HCT116 (cell line): ENCODE results near the gene HPS1. TPM values are rescaled to one million over a fixed set of nuclear protein-coding genes. Genes with fewer than 3 reads are reported as not detected.

Experiments used
- ATAC-seq: fragments of 200-7000 bp; cut with Tn5 transposase; 2 replicates; pipeline ENCODE4 v1.9.1; 2020; ENCODE audit warnings: mild to moderate bottlenecking, moderate library complexity
- BruUV-seq: library from RNA; stranded (reverse); fragments of 400-500 nt; replicated peaks from 2 replicates; lab custom pipeline; 2021; lab: Mats Ljungman, UMichigan
- CTCF ChIA-PET: fragments of 300-600 bp; sonication (Branson Sonifier 250); formaldehyde crosslinking; loops from one replicate; lab custom pipeline; 2021; ENCODE audit warnings: antibody characterized with exemption; lab: Charles Lee
- POLR2A ChIA-PET: fragments of 300-600, 350-600 bp; sonication (Branson Sonifier 250); formaldehyde crosslinking; loops from one replicate; lab custom pipeline; 2021; ENCODE audit warnings: antibody characterized with exemption; lab: Charles Lee
- RAD21 ChIA-PET, 2 experiments: fragments of 300-600 bp; sonication (Branson Sonifier 250); formaldehyde crosslinking; loops; one replicate each; lab custom pipeline; 2023; ENCODE audit warnings: low total read pairs in 2 of 2; ENCODE audit not compliant: uncharacterized antibody in 2 of 2, unreplicated experiment in 2 of 2, low non-redundant PET in 1 of 2; lab: Charles Lee
- DNase-seq: peaks from one replicate; pipeline ENCODE4 v3.0.0-alpha.2; 2010; ENCODE audit warnings: low read depth, low spot score
- H2AFZ ChIP-seq: fragments of 200-600 bp; shearing (Covaris generic), sonication (generic); 2 replicates; pipeline ENCODE4 v1.6.1; 2017; ENCODE audit warnings: low read depth, mixed run types, mixed read lengths, antibody characterized with exemption, low read length; ENCODE audit not compliant: poor library complexity, severe bottlenecking
- H3K27ac ChIP-seq: 2 replicates; pipeline ENCODE4 v1.5.1; 2012; ENCODE audit warnings: low read depth, low read length
- H3K27me3 ChIP-seq: fragments of 200-600 bp; sonication (generic); 2 replicates; pipeline ENCODE4 v1.6.1; 2016; ENCODE audit warnings: mixed run types, low read length, mixed read lengths; ENCODE audit not compliant: insufficient read depth
- H3K36me3 ChIP-seq, 2 experiments: fragments of 200-500 bp in 1 of 2; fragments of 200-600 bp in 1 of 2; sonication (Bioruptor generic) in 1 of 2; sonication (generic) in 1 of 2; 2 replicates each; pipeline versions ENCODE4 v1.5.1 to v1.6.1; 2014 to 2016; ENCODE audit warnings: low read length in 2 of 2, inconsistent platforms in 1 of 2, mixed read lengths in 1 of 2, mixed run types in 1 of 2; ENCODE audit not compliant: insufficient read depth in 2 of 2, control insufficient read depth in 1 of 2
- H3K4me1 ChIP-seq, 2 experiments: fragments of 200-600 bp in 1 of 2; sonication (generic) in 1 of 2; 2 replicates each; pipeline versions ENCODE4 v1.5.1 to v1.6.1; 2012 to 2017; ENCODE audit warnings: low read length in 2 of 2, inconsistent platforms in 1 of 2, mild to moderate bottlenecking in 1 of 2, mixed read lengths in 1 of 2, mixed run types in 1 of 2, moderate library complexity in 1 of 2; ENCODE audit not compliant: insufficient read depth in 2 of 2, control insufficient read depth in 1 of 2
- H3K4me2 ChIP-seq: fragments of 200-600 bp; sonication (generic); 2 replicates; pipeline ENCODE4 v1.6.1; 2017; ENCODE audit warnings: mixed run types, low read length, mixed read lengths
- H3K4me3 ChIP-seq, 2 experiments: fragments of 200-600 bp in 1 of 2; sonication (generic) in 1 of 2; replicated peaks in 1 of 2; 2 replicates each; pipeline ENCODE4 v1.5.1; 2011 to 2016; ENCODE audit warnings: low read length in 2 of 2, control low read depth in 1 of 2, low read depth in 1 of 2, mild to moderate bottlenecking in 1 of 2, mixed read lengths in 1 of 2, mixed run types in 1 of 2
- H3K79me2 ChIP-seq: fragments of 200-600 bp; sonication (generic); 2 replicates; pipeline ENCODE4 v1.6.1; 2017; ENCODE audit warnings: mild to moderate bottlenecking, mixed run types, low read length, moderate library complexity, mixed read lengths; ENCODE audit not compliant: insufficient read depth
- H3K9ac ChIP-seq: fragments of 200-600 bp; sonication (generic); 2 replicates; pipeline ENCODE4 v1.6.1; 2016; ENCODE audit warnings: low read length, mixed read lengths
- H3K9me2 ChIP-seq: fragments of 200-600 bp; sonication (generic), shearing (Covaris generic); 2 replicates; pipeline ENCODE4 v1.6.1; 2017; ENCODE audit warnings: mixed run types, mild to moderate bottlenecking, moderate library complexity; ENCODE audit not compliant: insufficient read depth
- H3K9me3 ChIP-seq, 2 experiments: fragments of 200-500 bp in 1 of 2; fragments of 200-600 bp in 1 of 2; sonication (Bioruptor generic) in 1 of 2; sonication (generic) in 1 of 2; 2 replicates each; pipeline ENCODE4 v1.6.1; 2014 to 2017; ENCODE audit warnings: low read length in 2 of 2, mixed read lengths in 2 of 2, inconsistent platforms in 1 of 2, low read depth in 1 of 2, mild to moderate bottlenecking in 1 of 2, mixed run types in 1 of 2, moderate library complexity in 1 of 2; ENCODE audit not compliant: control insufficient read depth in 1 of 2, insufficient read depth in 1 of 2
- H4K20me1 ChIP-seq: fragments of 200-600 bp; sonication (generic), shearing (Covaris generic); 2 replicates; pipeline ENCODE4 v1.6.1; 2017; ENCODE audit warnings: mixed run types, mild to moderate bottlenecking, moderate library complexity; ENCODE audit not compliant: insufficient read depth
- CBX3 ChIP-seq: IDR thresholded peaks from 2 replicates; pipeline ENCODE4 v1.6.1; 2012; ENCODE audit warnings: low read depth
- CEBPB ChIP-seq: IDR thresholded peaks from 2 replicates; pipeline ENCODE4 v1.6.1; 2012; ENCODE audit warnings: low read depth
- EZH2 ChIP-seq: fragments of 200-600 bp; sonication (generic); IDR thresholded peaks from 2 replicates; pipeline ENCODE4 v1.6.1; 2017; ENCODE audit warnings: antibody characterized with exemption, mixed run types
- JUND ChIP-seq: IDR thresholded peaks from 2 replicates; pipeline ENCODE4 v1.6.1; 2012
- ZFX ChIP-seq: fragments of 450-650 bp; IDR thresholded peaks from 2 replicates; pipeline ENCODE4 v1.6.1; 2017
- ZNF274 ChIP-seq: fragments of 200-500 bp; sonication (Bioruptor generic); IDR thresholded peaks from 2 replicates; pipeline ENCODE4 v1.6.1; 2014; ENCODE audit warnings: mild to moderate bottlenecking, low read depth, low read length, inconsistent platforms
- intact Hi-C: fragments of 100-400 bp; cut with micrococcal nuclease; formaldehyde crosslinking; loops from 2 replicates; pipeline ENCODE4 v1.10.0; 2022
- total RNA-seq: library from RNA; stranded (reverse); gene quantifications from one replicate; pipeline ENCODE4 v1.2.1, GENCODE V29; 2021; ENCODE audit not compliant: unreplicated experiment
- TF ChIP-seq, protein P1 (sequence below): IDR thresholded peaks from 2 replicates; pipeline ENCODE4 v1.6.1; 2011; ENCODE audit warnings: mild to moderate bottlenecking, low read length, moderate library complexity; ENCODE audit not compliant: insufficient replicate concordance; ENCODE audit errors: extremely low read depth

Gene HPS1
- total RNA-seq, 1 experiment from 2014 or later: 64.3 TPM

DNA sequence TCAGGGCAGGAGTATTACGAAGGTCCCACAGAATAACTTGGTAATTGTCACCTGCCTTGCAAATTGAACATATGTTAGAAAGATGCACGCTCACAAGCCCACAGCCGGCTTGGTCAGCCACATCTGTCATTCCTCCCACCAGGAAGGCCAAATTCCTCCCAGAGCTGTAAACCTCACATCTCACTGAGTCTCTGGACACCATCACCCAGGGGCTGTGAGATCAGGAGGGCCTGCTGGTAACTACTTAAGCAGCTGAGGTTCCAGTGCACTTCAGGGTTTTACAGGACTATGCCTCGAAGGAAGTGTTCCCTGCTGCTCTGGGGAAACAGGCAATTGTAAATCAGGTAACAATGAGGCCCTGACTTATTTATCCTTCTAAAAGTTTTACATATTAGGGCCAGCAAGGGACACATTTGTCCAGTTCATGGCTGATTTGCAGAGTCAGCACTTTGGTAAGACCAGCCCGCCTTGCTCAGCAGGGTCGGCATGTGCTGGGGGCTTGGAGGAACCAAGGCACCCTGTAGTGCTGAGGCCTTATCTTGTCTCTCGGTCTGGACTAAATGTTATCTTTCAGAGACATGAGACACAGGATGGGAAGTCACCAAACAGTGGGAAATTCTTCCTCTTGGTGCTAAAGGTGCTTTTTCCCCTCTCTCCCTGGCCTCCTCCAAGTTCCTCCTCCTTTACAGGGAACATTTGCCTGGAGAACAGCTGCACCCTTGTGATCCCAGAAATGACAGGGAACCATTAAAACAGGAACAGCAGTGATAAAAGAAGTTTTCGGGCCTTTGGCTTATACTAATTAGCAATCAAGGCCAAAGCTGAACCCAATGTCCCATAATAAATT is 66.0 kb downstream of the HPS1 start:
- intact Hi-C loops: no loop called here
- ChIA-PET POLR2A (no interaction called here), CTCF (no interaction called here), RAD21 (no interaction called here)
- no peak overlapping the region for H3K4me3 ChIP-seq
- no peaks in the 10 kb centered on the region for H3K79me2 ChIP-seq
- H3K36me3 ChIP-seq: no peaks in the 10 kb centered on the region
- H2AFZ ChIP-seq: no peak overlapping the region
- DNase-seq (no peak), ATAC-seq (no peak)
- H3K4me1 ChIP-seq: peaks cover 6 to 16% of the 10 kb centered on the region in 2 experiments; a peak in 3 of 4 replicates
- no peaks in the 10 kb centered on the region for H3K9me2 ChIP-seq
- H4K20me1 ChIP-seq: no peaks in the 10 kb centered on the region
- H3K9ac ChIP-seq: no peak overlapping the region
- BruUV-seq: no TSS peak
- no peaks in the 10 kb centered on the region for H3K27me3 ChIP-seq
- H3K4me2 ChIP-seq: no peak overlapping the region
- H3K27ac ChIP-seq: no peak overlapping the region
- no peak for TF ChIP-seq ZNF274
- TF ChIP-seq ZFX: no peak
- no peak for TF ChIP-seq JUND
- TF ChIP-seq CBX3: no peak
- H3K9me3 ChIP-seq: peaks cover 0 to 10% of the 10 kb centered on the region in 2 experiments; a peak in 2 of 4 replicates

DNA sequence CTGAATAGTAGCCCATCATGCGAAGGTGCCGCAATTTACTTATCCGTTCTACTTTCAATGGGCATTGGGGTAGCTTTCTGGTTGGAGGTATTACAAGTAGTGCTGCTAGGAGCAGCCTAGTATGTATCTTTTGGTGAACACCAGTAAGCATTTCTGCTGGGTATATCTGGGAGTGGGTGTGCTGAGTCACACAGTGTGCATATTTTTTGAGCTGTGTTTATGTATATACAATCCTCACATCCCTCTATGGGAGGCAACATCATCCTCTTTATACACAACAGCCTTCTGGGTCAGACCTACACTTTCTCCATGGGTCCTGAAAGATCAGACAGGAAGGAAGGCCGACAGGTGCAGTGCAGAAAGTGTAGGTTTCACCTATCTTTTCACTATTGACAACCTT is 68.0 kb downstream of the HPS1 start:
- intact Hi-C loops: no loop called here
- BruUV-seq: no TSS peak
- Histone ChIP-seq H3K4me3 (no peak overlapping the region), H3K9me3 (peaks cover 0 to 10% of the 10 kb centered on the region in 2 experiments; a peak in 2 of 4 replicates), H4K20me1 (no peaks in the 10 kb centered on the region), H3K4me2 (no peak overlapping the region), H3K27me3 (no peaks in the 10 kb centered on the region), H3K36me3 (no peaks in the 10 kb centered on the region), H3K4me1 (peaks cover 5 to 24% of the 10 kb centered on the region in 2 experiments; a peak in 3 of 4 replicates), H2AFZ (no peak overlapping the region), H3K27ac (no peak overlapping the region), H3K9ac (no peak overlapping the region), H3K79me2 (no peaks in the 10 kb centered on the region), H3K9me2 (no peaks in the 10 kb centered on the region)
- POLR2A ChIA-PET: no interaction called here
- CTCF ChIA-PET: no interaction called here
- no peak for ATAC-seq
- TF ChIP-seq, protein P1, sequence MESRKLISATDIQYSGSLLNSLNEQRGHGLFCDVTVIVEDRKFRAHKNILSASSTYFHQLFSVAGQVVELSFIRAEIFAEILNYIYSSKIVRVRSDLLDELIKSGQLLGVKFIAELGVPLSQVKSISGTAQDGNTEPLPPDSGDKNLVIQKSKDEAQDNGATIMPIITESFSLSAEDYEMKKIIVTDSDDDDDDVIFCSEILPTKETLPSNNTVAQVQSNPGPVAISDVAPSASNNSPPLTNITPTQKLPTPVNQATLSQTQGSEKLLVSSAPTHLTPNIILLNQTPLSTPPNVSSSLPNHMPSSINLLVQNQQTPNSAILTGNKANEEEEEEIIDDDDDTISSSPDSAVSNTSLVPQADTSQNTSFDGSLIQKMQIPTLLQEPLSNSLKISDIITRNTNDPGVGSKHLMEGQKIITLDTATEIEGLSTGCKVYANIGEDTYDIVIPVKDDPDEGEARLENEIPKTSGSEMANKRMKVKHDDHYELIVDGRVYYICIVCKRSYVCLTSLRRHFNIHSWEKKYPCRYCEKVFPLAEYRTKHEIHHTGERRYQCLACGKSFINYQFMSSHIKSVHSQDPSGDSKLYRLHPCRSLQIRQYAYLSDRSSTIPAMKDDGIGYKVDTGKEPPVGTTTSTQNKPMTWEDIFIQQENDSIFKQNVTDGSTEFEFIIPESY: no peak
- TF ChIP-seq EZH2: no peak
- no peak for TF ChIP-seq CEBPB
- DNase-seq: no peak
- RAD21 ChIA-PET: no interaction called here
